ENCODE results near the gene CNST. TPM values are rescaled to one million over a fixed set of nuclear protein-coding genes. Genes with fewer than 3 reads are reported as not detected.
A peak's percentile ranks its signal among the peaks of the same experiment; 100 is the strongest.

The CNST gene
- total and polyA plus RNA-seq, 9 of the 15 experiments (the other 6 are each of a cell fraction or from before 2014, with no cell fraction given) = 17.0 to 55.3 (median 30.8) TPM

DNA sequence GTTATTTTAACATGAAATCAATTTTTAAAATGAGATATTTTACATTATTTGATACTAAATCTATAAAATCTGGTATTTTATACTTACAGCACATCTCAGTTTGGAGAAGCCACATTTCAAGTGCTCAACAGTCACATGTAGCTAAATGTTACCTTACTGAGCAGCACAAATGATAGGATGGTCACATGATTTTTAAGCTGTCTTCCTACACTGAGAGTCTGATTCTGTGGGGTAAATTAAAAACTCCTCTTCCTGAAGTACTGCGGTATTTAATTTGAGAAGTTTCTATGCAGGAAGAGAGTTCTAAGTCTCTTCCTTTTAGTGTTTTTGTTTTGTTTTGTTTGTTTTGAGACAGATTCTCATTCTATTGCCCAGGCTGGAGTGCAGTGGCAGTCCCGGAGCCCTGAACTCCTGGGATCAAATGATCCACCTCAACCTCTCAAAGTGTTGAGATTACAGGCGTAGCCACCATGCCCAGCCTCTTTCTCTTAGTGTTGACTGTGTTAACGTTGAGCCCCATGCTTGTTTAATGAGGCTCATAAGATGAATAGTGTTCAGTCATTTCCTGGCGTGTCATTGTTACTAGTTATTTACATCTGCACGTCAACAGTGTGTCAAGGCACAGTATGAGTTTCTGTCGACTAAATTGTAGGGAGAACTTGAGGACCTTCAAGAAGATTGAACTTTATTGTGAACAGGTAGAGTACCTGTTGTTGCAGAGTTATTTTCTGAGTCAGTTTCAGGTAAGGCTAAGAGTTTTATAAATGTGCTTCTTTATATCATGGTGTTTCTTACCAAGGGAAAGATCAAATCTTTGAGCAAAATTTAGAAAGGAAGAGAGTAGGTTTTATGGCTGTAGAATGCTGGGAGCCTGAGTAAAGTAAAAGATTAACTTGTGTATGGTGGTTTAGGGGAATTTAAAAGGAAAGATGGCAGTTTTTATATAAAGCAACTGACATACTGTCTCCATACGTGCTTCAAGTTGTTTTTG lies 3.3 kb downstream of the CNST start (continued):
- TF ChIP-seq RBM15 (IDR thresholded peaks at IDR 0.05; ENCODE audit: insufficient read depth, low read length) (no peak), MIER1 (IDR thresholded peaks at IDR 0.05; ENCODE audit: low read depth) (no peak), HDAC8 (tag; IDR thresholded peaks at IDR 0.05) (no peak), HDAC6 (IDR thresholded peaks at IDR 0.05; ENCODE audit: low read depth, low read length) (no peak), ZNF76 (CRISPR knock-in tag; IDR thresholded peaks at IDR 0.05; ENCODE audit: borderline replicate concordance) (0 out of 2 replicates have a peak, but pooled peaks have one; percentile 28), GTF2E2 (tag; IDR thresholded peaks at IDR 0.05) (no peak), SAP30 (IDR thresholded peaks at IDR 0.05; ENCODE audit: borderline replicate concordance, insufficient read depth, low read depth, low read length, poor library complexity, severe bottlenecking) (no peak), CREB1 (IDR thresholded peaks at IDR 0.05) (peak; percentile 40; the same call in 1 of the 2 replicates), CREB1 (CRISPR knock-in tag; IDR thresholded peaks at IDR 0.05) (no peak), RBM34 (IDR thresholded peaks at IDR 0.05; ENCODE audit: borderline replicate concordance, insufficient read depth, low read length) (no peak), ARNT (IDR thresholded peaks at IDR 0.05) (no peak), SIN3A (IDR thresholded peaks at IDR 0.05; ENCODE audit: borderline replicate concordance in 2 of 2, control insufficient read depth in 1 of 2, low read depth in 2 of 2, low read length in 2 of 2) (no peak), ZNF311 (CRISPR knock-in tag; IDR thresholded peaks at IDR 0.05) (no peak), EGR1 (conservative IDR thresholded peaks at IDR 0.05) (no peak), ZNF583 (CRISPR knock-in tag; IDR thresholded peaks at IDR 0.05) (no peak), ZC3H4 (CRISPR knock-in tag; IDR thresholded peaks at IDR 0.05; ENCODE audit: borderline replicate concordance) (no peak), RBM14 (IDR thresholded peaks at IDR 0.05; ENCODE audit: borderline replicate concordance, insufficient read depth, low read depth, low read length) (no peak)
- TF ChIP-seq, protein P1, sequence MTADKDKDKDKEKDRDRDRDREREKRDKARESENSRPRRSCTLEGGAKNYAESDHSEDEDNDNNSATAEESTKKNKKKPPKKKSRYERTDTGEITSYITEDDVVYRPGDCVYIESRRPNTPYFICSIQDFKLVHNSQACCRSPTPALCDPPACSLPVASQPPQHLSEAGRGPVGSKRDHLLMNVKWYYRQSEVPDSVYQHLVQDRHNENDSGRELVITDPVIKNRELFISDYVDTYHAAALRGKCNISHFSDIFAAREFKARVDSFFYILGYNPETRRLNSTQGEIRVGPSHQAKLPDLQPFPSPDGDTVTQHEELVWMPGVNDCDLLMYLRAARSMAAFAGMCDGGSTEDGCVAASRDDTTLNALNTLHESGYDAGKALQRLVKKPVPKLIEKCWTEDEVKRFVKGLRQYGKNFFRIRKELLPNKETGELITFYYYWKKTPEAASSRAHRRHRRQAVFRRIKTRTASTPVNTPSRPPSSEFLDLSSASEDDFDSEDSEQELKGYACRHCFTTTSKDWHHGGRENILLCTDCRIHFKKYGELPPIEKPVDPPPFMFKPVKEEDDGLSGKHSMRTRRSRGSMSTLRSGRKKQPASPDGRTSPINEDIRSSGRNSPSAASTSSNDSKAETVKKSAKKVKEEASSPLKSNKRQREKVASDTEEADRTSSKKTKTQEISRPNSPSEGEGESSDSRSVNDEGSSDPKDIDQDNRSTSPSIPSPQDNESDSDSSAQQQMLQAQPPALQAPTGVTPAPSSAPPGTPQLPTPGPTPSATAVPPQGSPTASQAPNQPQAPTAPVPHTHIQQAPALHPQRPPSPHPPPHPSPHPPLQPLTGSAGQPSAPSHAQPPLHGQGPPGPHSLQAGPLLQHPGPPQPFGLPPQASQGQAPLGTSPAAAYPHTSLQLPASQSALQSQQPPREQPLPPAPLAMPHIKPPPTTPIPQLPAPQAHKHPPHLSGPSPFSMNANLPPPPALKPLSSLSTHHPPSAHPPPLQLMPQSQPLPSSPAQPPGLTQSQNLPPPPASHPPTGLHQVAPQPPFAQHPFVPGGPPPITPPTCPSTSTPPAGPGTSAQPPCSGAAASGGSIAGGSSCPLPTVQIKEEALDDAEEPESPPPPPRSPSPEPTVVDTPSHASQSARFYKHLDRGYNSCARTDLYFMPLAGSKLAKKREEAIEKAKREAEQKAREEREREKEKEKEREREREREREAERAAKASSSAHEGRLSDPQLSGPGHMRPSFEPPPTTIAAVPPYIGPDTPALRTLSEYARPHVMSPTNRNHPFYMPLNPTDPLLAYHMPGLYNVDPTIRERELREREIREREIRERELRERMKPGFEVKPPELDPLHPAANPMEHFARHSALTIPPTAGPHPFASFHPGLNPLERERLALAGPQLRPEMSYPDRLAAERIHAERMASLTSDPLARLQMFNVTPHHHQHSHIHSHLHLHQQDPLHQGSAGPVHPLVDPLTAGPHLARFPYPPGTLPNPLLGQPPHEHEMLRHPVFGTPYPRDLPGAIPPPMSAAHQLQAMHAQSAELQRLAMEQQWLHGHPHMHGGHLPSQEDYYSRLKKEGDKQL (CRISPR knock-in tag; IDR thresholded peaks at IDR 0.05; ENCODE audit: borderline replicate concordance) = no peak
- TF ChIP-seq, protein P2, sequence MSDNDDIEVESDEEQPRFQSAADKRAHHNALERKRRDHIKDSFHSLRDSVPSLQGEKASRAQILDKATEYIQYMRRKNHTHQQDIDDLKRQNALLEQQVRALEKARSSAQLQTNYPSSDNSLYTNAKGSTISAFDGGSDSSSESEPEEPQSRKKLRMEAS (CRISPR knock-in tag; IDR thresholded peaks at IDR 0.05) = no peak
- TF ChIP-seq, protein P3, sequence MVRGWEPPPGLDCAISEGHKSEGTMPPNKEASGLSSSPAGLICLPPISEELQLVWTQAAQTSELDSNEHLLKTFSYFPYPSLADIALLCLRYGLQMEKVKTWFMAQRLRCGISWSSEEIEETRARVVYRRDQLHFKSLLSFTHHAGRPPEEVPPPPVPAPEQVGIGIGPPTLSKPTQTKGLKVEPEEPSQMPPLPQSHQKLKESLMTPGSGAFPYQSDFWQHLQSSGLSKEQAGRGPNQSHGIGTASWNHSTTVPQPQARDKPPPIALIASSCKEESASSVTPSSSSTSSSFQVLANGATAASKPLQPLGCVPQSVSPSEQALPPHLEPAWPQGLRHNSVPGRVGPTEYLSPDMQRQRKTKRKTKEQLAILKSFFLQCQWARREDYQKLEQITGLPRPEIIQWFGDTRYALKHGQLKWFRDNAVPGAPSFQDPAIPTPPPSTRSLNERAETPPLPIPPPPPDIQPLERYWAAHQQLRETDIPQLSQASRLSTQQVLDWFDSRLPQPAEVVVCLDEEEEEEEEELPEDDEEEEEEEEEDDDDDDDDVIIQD (CRISPR knock-in tag; IDR thresholded peaks at IDR 0.05) = no peak

All from K562 (cell line).